GM23248 (cell line): Measurements from ENCODE around the gene JCAD.

Experiments
- EZH2 ChIP-seq: fragments of 200-600 bp; sonication (generic); IDR thresholded peaks from 2 replicates; pipeline ENCODE4 v1.6.1; 2018; ENCODE audit warnings: antibody characterized with exemption, mild to moderate bottlenecking; ENCODE audit not compliant: insufficient read depth, poor library complexity, severe bottlenecking
- EZH2phosphoT487 ChIP-seq: fragments of 200-600 bp; sonication (generic); IDR thresholded peaks from 2 replicates; pipeline ENCODE4 v1.6.1; 2018; ENCODE audit warnings: antibody characterized with exemption, moderate library complexity, mild to moderate bottlenecking, low read depth; ENCODE audit not compliant: insufficient read depth

- TF ChIP-seq EZH2phosphoT487 = no peak
- TF ChIP-seq EZH2 = no peak
Observed at GRCh38 chr10:30037620-30038336, 21.6 kb downstream of the JCAD start.
